ENCODE measurements around the gene CHI3L1.

The CHI3L1 gene

DNA sequence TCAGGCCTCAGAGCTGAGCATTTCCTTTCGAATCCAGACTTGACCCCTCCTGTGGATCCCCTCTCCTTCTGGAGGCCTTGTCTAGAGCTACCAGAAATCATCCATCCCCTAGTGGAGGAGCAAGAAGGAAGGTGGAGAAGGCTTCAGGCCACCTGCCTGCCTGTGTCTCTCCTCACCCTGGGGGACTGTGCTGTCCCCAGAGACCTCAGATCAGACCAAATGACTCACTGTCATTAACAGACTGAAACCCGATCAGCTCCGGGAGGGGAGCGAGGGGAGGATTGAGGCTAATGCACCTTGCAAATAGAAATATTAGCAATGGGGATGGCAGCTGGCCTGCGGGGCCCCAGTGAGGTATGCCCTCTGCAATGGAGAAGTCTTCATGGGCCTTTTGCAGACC is 12.9 kb downstream of the CHI3L1 start:
- Histone ChIP-seq H3K36me3 (ENCODE audit: insufficient read depth, insufficient read length, low read length) (peaks cover 7% of the 10 kb centered on the region), H3K9ac (ENCODE audit: insufficient read length, low read depth) (no peak overlapping the region), H3K27me3 (ENCODE audit: insufficient read depth, insufficient read length) (no peaks in the 10 kb centered on the region), H3K9me3 (ENCODE audit: insufficient read depth, low read length) (no peaks in the 10 kb centered on the region), H3K4me3 (ENCODE audit: insufficient read length, low read depth) (no peak overlapping the region), H3K4me1 (ENCODE audit: insufficient read depth, insufficient read length) (peaks cover 31% of the 10 kb centered on the region)
- DNase-seq (ENCODE audit: low read depth, low spot score), result no peak
- TF ChIP-seq YY1 (IDR thresholded peaks at IDR 0.05; ENCODE audit: insufficient read depth, insufficient read length), result no peak
- no peak for TF ChIP-seq SUZ12 (IDR thresholded peaks at IDR 0.05; ENCODE audit: extremely low read depth, insufficient read depth, insufficient read length)
- TF ChIP-seq ZNF274 (IDR thresholded peaks at IDR 0.05; ENCODE audit: low read depth, low read length), result no peak

DNA sequence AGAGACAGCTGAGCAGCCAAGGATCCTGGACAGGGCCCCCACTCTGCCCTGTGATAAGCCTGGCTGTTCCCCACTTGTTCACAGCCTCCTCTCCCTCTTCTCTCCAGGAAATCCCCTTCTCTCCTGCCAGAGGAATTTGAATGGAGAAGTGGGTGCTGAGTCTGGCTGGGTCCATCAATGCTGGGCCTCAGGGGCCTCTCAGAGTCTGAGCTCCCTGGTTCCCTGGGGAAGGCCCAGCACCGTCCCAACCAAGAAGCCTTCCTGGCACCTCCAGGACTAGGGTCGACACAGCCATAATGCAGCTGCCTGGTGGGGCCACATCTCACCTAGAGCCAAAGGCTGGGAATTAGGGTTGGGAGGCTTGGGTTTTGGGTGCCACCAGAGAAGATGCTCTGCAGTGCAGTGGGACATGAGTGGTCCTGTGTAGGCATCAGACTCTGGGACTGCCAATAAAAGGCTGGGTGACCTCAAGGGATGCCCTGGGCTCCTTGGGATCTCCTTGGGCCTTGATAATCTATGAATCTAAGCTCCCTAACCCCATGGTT is 13.4 kb downstream of the CHI3L1 start:
- H3K9ac ChIP-seq (ENCODE audit: insufficient read length, low read depth), result peak overlapping the region; percentile 27
- no peaks in the 10 kb centered on the region for H3K27me3 ChIP-seq (ENCODE audit: insufficient read depth, insufficient read length)
- H3K9me3 ChIP-seq (ENCODE audit: insufficient read depth, low read length), result no peaks in the 10 kb centered on the region
- DNase-seq (ENCODE audit: low read depth, low spot score), result no peak
- TF ChIP-seq ZNF274 (IDR thresholded peaks at IDR 0.05; ENCODE audit: low read depth, low read length), result no peak
- TF ChIP-seq SUZ12 (IDR thresholded peaks at IDR 0.05; ENCODE audit: extremely low read depth, insufficient read depth, insufficient read length), result no peak
- no peak for TF ChIP-seq YY1 (IDR thresholded peaks at IDR 0.05; ENCODE audit: insufficient read depth, insufficient read length)
- peaks cover 30% of the 10 kb centered on the region for H3K4me1 ChIP-seq (ENCODE audit: insufficient read depth, insufficient read length)
- no peak overlapping the region for H3K4me3 ChIP-seq (ENCODE audit: insufficient read length, low read depth)
- peaks cover 12% of the 10 kb centered on the region for H3K36me3 ChIP-seq (ENCODE audit: insufficient read depth, insufficient read length, low read length)

DNA sequence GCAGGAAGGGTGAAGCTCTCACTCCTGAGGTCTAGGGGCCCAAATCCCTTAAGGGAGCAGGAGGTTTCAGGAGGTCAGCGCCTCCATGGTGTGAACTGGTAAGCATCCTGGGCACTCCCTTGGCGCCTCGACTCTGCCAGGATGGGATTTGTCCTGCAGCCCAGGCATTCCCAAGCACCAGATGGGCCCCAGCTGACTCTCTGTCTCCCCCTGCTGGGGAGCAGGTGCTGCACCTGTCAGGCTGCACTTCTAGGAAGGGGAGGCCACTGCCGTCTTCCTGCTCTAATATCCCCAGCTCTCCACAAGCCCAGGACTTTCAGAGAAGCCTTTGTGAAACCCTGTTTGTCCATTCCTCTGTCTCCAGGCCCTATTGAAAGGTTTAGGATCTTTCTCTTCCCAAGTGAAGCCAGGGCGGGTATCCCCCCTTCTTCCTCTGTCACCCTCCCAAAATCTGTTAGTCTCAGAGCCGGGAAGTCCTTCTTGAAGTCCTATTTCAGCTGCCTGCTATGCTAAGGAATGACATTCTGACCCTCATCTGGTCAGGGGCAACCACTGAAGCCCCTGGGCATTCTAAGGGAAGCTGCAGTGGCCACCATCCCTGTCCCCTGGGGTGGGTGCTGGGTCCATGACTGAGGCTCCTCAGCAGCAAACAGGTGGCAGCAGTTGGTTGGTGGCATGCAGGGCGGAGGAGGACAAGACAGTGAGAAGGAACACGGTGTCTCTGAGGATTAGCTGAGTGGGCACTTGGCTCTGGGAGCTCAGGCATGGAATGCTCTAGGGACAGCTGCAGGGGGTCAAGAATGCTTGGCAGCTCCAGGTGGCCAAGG is 14.1 kb downstream of the CHI3L1 start:
- TF ChIP-seq SUZ12 (IDR thresholded peaks at IDR 0.05; ENCODE audit: extremely low read depth, insufficient read depth, insufficient read length), result no peak
- TF ChIP-seq YY1 (IDR thresholded peaks at IDR 0.05; ENCODE audit: insufficient read depth, insufficient read length), result no peak
- TF ChIP-seq ZNF274 (IDR thresholded peaks at IDR 0.05; ENCODE audit: low read depth, low read length), result no peak
- Histone ChIP-seq H3K9ac (ENCODE audit: insufficient read length, low read depth) (peak overlapping the region; percentile 27), H3K4me3 (ENCODE audit: insufficient read length, low read depth) (no peak overlapping the region), H3K27me3 (ENCODE audit: insufficient read depth, insufficient read length) (no peaks in the 10 kb centered on the region), H3K4me1 (ENCODE audit: insufficient read depth, insufficient read length) (peaks cover 26% of the 10 kb centered on the region), H3K36me3 (ENCODE audit: insufficient read depth, insufficient read length, low read length) (peaks cover 17% of the 10 kb centered on the region), H3K9me3 (ENCODE audit: insufficient read depth, low read length) (no peaks in the 10 kb centered on the region)
- peak; percentile 75 for DNase-seq (ENCODE audit: low read depth, low spot score)

DNA sequence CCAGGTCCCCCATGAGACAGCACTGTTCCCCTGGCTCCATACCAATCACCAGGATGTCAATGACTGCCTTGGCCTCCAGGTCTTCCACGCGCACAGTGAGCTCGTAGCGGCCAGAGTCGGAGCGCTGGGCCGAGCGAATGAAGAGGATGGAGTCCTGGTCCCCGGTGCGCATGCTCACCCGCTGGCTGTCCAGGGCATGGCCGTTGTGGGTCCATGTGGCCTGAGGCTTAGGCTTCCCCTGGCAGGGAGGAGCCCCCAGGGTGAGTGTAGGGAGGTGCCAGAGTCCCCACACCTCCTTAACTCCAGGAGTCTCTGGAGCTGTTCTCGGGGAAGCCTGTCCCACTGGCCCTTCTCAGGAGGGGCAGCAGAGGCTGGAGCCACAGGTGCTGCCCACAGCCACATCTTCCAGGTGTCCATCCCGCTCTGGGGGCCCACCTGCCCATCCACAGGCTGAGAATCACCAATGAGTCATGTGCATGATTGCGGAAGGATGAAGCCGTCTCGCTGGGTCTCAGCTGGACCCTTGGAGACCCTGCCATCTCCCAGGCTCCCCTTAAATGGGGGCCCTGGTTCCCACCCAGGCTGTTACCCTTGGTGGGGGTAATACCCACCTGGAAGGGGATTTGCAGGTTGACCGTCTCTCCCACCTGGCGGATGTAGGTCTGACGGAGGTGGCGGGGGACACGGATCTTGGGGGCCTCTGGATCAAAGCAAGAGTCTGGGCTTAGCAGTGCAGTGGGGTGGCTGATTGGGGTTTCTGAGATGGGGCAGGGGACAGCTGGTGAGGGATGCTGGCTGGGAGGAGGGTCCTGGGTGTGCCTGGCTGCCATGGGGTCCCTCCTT is 14.9 kb downstream of the CHI3L1 start:
- H3K4me1 ChIP-seq (ENCODE audit: insufficient read depth, insufficient read length), result peaks cover 26% of the 10 kb centered on the region
- no peak overlapping the region for H3K9ac ChIP-seq (ENCODE audit: insufficient read length, low read depth)
- no peaks in the 10 kb centered on the region for H3K27me3 ChIP-seq (ENCODE audit: insufficient read depth, insufficient read length)
- no peak for DNase-seq (ENCODE audit: low read depth, low spot score)
- TF ChIP-seq YY1 (IDR thresholded peaks at IDR 0.05; ENCODE audit: insufficient read depth, insufficient read length) (no peak), SUZ12 (IDR thresholded peaks at IDR 0.05; ENCODE audit: extremely low read depth, insufficient read depth, insufficient read length) (no peak), ZNF274 (IDR thresholded peaks at IDR 0.05; ENCODE audit: low read depth, low read length) (no peak)
- H3K4me3 ChIP-seq (ENCODE audit: insufficient read length, low read depth), result no peak overlapping the region
- H3K9me3 ChIP-seq (ENCODE audit: insufficient read depth, low read length), result no peaks in the 10 kb centered on the region
- H3K36me3 ChIP-seq (ENCODE audit: insufficient read depth, insufficient read length, low read length), result peaks cover 19% of the 10 kb centered on the region

DNA sequence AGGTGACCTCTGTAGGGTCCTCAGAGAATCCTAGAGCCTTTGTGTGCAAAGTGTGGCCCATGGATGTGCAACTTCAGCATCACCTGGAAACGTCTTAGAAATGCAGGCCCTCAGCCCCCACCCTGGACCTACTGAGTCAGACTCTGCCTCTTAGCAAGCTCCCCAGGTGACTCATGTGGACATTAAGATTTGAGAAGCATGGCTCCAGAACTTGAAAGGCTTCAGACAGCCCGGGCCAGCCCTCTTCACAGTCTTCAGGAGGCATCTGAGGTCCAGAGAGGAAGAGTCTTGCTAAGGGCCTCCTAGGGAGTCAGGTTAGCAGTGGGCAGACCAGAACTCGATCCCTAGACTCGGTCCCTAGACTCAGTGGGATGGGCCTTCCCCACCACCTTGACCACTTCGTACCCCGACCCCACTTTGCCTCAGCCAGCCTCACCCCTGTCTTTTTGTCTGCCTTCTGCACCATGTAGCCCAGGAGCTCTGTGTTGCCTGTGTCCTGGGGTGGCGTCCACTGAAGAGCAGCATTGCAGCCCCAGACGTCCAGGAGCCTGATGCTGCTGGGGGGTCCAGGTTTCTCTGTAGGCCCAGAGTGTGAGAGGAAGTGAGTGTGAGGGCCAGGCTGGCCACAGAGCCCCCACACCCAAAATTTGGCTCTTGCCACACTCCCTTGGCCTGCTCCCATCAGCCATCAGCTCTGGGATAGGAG is 15.7 kb downstream of the CHI3L1 start:
- H3K9ac ChIP-seq (ENCODE audit: insufficient read length, low read depth), result no peak overlapping the region
- no peaks in the 10 kb centered on the region for H3K27me3 ChIP-seq (ENCODE audit: insufficient read depth, insufficient read length)
- no peaks in the 10 kb centered on the region for H3K9me3 ChIP-seq (ENCODE audit: insufficient read depth, low read length)
- no peak for TF ChIP-seq YY1 (IDR thresholded peaks at IDR 0.05; ENCODE audit: insufficient read depth, insufficient read length)
- TF ChIP-seq SUZ12 (IDR thresholded peaks at IDR 0.05; ENCODE audit: extremely low read depth, insufficient read depth, insufficient read length), result no peak
- TF ChIP-seq ZNF274 (IDR thresholded peaks at IDR 0.05; ENCODE audit: low read depth, low read length), result no peak
- no peak overlapping the region for H3K4me3 ChIP-seq (ENCODE audit: insufficient read length, low read depth)
- DNase-seq (ENCODE audit: low read depth, low spot score), result no peak
- peaks cover 29% of the 10 kb centered on the region for H3K4me1 ChIP-seq (ENCODE audit: insufficient read depth, insufficient read length)
- peaks cover 27% of the 10 kb centered on the region for H3K36me3 ChIP-seq (ENCODE audit: insufficient read depth, insufficient read length, low read length)

DNA sequence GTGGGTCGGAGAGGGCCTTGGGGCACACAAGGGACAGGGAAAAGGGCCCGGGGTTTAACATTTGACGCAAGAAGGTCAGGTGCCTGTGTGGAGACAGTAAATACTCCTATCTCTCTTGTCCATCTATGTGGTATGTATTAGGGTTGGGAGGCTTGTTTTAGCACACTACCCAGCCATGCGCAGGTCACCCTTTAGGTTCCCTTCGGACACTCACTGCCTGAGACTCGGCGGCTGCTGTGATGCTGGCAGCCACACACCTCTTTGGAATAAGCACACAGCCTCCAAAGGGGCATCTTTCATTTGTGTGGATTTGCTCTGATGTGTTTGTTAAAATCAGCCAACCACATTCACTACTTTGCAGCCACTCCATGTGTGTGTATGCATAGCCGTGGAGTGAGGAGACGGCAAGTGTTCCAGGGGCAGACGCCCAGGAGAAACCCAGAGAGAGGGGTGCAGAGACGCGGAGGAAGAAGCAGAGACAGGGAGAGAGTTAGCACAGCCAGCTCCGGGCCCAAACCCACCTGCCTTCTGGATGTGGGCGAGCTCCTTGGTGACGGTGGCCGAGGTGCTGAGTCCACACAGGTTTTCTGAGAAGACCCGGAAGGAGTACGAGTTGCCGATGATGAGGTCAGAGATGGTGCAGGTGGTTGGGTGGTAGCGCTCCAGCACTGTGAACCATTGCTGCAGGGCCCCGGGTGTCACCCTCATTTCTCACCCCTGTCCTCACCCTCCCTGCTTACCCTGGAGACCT is 16.6 kb downstream of the CHI3L1 start:
- Histone ChIP-seq H3K36me3 (ENCODE audit: insufficient read depth, insufficient read length, low read length) (peaks cover 35% of the 10 kb centered on the region), H3K4me3 (ENCODE audit: insufficient read length, low read depth) (no peak overlapping the region), H3K9ac (ENCODE audit: insufficient read length, low read depth) (no peak overlapping the region), H3K27me3 (ENCODE audit: insufficient read depth, insufficient read length) (no peaks in the 10 kb centered on the region), H3K9me3 (ENCODE audit: insufficient read depth, low read length) (no peaks in the 10 kb centered on the region), H3K4me1 (ENCODE audit: insufficient read depth, insufficient read length) (peaks cover 24% of the 10 kb centered on the region)
- DNase-seq (ENCODE audit: low read depth, low spot score), result no peak
- no peak for TF ChIP-seq SUZ12 (IDR thresholded peaks at IDR 0.05; ENCODE audit: extremely low read depth, insufficient read depth, insufficient read length)
- TF ChIP-seq ZNF274 (IDR thresholded peaks at IDR 0.05; ENCODE audit: low read depth, low read length), result no peak
- TF ChIP-seq YY1 (IDR thresholded peaks at IDR 0.05; ENCODE audit: insufficient read depth, insufficient read length), result no peak
